Stimulated activated naive CD4-positive, alpha-beta T cell treated with Interleukin-2 at 50 U/mL for 16 hours (primary cell): ENCODE data around the gene METTL26.

Experiments used
- DNase-seq: peaks from one replicate; lab custom pipeline; 2025; lab: John Stamatoyannopoulos, UW

Gene METTL26

GRCh38 chr16:637081-638018, 1.2 kb upstream of the METTL26 start:
- DNase-seq, result peak; percentile 90

GRCh38 chr16:635573-636205, 416 bp downstream of the METTL26 start:
- DNase-seq, result no peak

DNA sequence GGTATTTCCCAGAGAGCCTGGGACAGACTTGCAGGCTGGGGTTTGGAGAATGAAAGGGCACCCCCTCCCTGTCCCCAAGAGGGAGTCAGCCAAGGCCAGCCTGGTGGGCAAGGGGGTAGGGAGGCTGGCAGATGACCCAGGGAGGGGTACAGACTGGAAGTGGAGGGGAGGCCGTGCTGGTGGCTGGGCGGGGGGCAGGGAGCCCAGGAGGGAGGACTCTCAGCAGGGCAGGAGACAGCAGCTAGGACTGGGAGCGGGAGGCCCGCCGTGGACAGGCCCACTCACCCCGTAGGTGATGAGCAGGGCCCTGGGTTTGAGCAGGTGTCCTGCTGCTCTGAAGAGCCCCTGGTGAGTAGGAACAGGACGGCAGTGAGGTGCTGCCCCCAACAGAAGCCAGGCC, 1.1 kb downstream of the METTL26 start:
- no peak for DNase-seq

- no peak for DNase-seq
Measured at GRCh38 chr16:634051-634670, 1.9 kb downstream of the METTL26 start.

- no peak for DNase-seq
Measured at GRCh38 chr16:633336-634050, 2.6 kb downstream of the METTL26 start.

DNA sequence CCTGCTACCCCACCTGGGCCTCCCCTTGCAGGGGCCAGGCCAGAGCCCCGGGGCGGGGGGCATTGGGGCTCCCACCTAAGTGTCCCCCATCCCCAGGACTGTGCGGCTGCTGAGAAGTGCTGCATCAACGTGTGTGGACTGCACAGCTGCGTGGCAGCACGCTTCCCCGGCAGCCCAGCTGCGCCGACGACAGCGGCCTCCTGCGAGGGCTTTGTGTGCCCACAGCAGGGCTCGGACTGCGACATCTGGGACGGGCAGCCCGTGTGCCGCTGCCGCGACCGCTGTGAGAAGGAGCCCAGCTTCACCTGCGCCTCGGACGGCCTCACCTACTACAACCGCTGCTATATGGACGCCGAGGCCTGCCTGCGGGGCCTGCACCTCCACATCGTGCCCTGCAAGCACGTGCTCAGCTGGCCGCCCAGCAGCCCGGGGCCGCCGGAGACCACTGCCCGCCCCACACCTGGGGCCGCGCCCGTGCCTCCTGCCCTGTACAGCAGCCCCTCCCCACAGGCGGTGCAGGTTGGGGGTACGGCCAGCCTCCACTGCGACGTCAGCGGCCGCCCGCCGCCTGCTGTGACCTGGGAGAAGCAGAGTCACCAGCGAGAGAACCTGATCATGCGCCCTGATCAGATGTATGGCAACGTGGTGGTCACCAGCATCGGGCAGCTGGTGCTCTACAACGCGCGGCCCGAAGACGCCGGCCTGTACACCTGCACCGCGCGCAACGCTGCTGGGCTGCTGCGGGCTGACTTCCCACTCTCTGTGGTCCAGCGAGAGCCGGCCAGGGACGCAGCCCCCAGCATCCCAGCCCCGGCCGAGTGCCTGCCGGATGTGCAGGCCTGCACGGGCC, 3.4 kb downstream of the METTL26 start:
- DNase-seq, result no peak

- DNase-seq, result no peak
Measured at GRCh38 chr16:631808-632358, 4.2 kb downstream of the METTL26 start.

DNA sequence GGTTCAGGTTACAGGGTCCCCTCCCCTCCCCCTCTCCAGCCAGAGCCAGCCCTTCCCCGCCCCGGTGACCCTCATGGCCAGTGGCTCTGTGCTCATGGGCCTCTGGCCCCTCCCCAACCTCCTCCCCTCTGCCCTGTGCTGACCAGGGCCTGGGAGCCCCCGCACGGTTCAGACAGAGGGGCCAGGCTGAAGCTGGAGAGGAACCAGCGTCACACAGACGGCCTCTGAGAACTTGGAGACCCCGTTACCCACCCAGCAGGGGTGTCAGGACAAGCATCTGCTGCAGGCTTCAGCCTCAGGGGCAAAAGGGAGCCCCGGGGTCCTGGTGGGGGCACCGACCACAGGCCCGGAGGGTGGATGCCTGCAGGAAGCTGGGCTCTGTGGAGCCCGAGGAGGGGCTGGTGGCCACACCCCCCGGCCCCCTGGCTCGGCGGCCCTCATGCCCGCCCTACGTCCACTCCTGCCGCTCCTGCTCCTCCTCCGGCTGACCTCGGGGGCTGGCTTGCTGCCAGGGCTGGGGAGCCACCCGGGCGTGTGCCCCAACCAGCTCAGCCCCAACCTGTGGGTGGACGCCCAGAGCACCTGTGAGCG, 5.2 kb downstream of the METTL26 start, which contains the start of gene WFIKKN1:
WFIKKN1 (plus strand) TSS at position 171 of the 591 bp plus-strand sequence; CDS start at position 440, 269 bp downstream.
- DNase-seq, result no peak

DNA sequence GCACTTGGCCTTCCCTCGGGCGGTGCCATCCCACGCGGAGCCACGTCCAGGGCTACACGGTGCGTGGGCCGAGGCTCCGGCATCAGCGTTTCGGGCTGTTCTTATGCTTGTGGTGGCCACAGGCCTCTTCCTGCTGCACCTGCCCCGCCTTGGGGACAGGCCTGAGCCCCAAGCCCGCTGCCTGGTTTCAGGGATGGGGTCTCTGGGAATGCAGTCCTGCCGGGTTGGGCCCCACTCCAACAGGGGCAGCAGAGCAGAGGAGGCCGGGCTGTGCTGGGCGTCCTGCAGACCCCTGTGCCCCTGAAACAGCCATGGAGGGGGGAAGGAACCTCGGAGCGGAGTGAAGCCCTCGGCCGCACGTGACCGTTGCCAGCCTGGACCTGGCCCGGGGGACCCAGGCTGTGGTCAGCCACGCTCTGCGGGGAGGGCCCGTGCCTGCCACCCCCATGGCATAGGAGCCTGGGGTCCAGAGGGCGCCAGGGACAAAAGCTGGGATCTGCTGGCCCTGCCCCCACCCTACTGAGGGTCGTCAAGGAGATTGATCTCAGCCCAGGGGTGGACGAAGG, 5.8 kb downstream of the METTL26 start:
- DNase-seq, result no peak

GRCh38 chr16:629833-630248, 6.3 kb downstream of the METTL26 start:
- no peak for DNase-seq

- no peak for DNase-seq
Measured at GRCh38 chr16:629185-629832, 6.8 kb downstream of the METTL26 start.

DNA sequence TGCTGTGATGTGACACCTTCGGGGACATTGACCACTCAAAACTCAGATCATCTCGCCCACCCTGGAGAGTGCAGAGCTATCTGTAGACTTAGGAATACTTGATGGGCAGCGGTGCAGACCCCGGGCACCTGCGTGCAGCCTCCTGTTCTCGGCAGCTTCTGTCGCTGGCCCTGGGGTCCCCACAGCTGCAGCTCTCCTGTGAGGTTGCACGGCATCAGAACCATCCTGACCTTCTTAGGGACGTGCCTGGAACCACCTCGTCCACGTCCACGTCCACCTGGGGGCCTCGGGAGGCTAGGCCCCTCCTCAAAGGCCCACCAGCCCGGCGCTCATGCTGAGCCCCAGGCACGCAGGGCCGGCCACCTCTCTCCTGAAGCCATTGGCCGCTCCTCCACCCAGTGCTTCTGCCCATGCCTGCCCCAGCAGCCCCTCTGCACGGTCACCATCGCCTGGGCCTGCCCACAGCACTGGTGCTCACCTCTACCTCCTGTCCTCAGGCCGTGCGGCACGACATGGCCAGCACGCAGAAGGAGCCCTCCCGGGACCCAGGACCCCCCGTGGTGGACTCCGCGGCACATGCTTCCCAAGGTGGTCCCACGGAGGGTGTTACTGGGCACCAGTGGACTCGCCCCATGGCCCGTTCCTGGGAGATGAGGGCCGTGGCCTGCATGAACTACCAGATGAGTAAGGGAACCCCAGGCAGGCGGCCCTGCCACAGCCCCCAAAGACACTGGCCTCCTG, 7.6 kb downstream of the METTL26 start:
- DNase-seq, result no peak

DNA sequence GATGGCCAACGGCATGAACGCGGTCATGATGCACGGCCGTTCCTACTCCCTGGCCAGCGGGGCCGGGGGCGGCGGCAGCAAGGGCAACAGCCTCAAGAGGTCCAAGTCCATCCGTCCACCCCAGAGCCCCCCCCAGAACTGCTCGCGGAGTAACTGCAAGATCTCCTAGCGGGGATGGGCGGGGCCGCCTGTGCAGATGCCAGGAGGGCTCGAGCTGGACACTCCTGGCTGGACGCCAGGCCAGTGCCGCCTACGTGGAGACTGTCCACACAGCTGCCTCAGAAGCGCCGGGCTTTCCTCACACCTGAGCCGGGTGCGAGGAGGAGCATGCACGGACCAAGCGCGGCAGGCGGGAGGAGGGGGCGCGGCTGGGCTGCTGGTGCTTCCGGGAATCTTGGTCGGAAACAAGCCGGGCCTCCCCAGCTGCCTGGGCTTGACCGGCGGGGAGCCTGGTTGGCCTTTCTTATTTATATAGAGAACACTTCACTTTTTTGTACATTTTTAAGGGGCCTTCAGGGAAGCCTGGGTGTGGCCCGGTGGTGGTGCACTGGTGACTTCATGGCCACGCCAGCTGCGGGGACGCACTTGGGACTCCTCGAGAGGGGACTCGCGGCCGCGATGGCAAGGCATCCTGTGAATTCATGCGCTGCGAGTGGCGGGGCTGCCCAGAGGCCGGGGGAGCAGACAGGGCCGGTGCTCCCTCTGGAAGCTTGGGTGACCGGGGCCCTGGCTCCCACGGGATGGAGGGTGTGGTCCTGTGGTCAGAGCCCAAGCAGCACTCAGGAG, 8.5 kb downstream of the METTL26 start:
- DNase-seq, result no peak

DNA sequence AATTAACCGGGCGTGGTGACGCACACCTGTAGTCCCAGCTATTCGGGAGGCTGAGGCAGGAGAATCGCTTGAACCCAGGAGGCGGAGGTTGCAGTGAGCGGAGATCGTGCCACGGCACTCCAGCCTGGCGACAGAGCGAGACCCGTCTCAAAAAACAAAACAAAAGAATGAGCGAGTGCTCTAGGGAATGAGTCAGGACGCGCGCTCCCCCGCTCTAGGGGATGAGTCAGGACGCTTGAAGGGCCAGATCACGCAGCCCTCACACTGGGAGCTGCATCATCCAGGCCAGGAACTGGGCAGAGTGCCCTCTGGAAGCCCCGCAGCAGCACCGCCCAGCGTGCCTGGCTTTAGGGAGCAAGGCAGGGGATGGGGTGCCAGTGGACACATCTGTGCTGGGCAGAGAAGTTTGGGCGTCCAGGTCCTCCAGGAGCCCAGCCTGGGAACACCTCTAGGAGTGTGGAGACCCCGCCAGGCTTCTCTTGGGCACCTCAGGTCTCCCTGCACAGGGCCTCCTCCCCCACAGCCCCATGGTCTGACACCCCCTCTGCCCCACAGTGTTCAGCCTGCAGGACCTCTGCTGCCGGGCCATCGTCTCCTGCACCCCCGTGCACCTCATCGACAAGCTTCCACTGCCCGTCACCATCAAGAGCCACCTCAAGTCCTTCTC, 9.2 kb downstream of the METTL26 start:
- DNase-seq, result no peak

DNA sequence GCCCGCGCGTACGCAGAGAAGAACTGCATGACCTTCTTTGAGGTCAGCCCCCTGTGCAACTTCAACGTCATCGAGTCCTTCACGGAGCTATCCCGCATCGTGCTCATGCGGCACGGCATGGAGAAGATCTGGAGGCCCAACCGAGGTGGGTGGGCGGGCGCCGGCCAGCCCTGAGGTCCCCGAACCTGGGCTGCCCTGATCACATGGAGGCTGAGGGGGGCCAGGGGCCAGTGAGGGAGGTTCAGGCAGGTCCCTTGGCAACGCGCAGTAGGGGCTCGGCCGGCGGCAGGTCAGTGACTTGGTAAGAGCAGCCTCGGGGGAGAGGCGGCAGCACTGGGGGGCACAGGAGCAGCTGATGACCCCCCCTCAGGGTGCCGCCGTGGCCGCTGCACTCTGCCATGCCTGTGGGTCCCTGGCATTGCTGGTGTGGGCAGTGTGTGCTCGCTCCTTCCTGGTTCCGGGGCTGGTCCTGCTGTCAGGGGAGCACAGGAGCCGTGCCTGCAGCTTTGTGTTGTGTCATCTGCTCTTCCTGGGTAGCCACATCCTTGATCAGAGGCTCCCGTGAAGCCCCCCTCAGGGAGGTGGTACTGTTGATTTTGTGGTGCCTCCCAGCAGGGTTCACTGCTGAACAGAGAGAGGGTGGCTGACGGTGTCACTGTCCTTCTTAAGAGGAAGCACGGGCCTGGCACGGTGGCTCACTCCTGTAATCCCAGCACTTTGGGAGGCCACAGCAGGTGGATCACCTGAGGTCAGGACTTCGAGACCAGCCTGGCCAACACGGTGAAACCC, 9.9 kb downstream of the METTL26 start:
- DNase-seq, result no peak

GRCh38 chr16:625117-625976, 10.8 kb downstream of the METTL26 start:
- DNase-seq, result no peak
